K562 (cell line): ENCODE measurements around the gene ZC3H11A. TPM values are rescaled to one million over a fixed set of nuclear protein-coding genes. Genes with fewer than 3 reads are reported as not detected.

Source experiments
- CBX2 ChIP-seq: fragments of 200-600 bp; sonication (generic); IDR thresholded peaks from one replicate; pipeline ENCODE4 v1.6.1; 2012; ENCODE audit warnings: mild to moderate bottlenecking, low read length, inconsistent platforms; ENCODE audit not compliant: insufficient read depth, poor library complexity, severe bottlenecking
- CUX1 ChIP-seq: fragments of 200-800 bp; sonication (Bioruptor generic); IDR thresholded peaks from 2 replicates; pipeline ENCODE4 v1.6.1; 2016; ENCODE audit warnings: missing genetic modification characterization, missing compliant biosample characterization
- HNRNPH1 ChIP-seq: fragments of 200-400 bp; formaldehyde crosslinking; optimal IDR thresholded peaks from 2 replicates; pipeline ENCODE3; 2017; ENCODE audit warnings: low read depth, mild to moderate bottlenecking, low read length, moderate library complexity
- KLF6 ChIP-seq: fragments of 250-450 bp; sonication (Bioruptor Pico); IDR thresholded peaks from 2 replicates; pipeline ENCODE4 v1.4.0; 2020; ENCODE audit warnings: mild to moderate bottlenecking, moderate library complexity, borderline replicate concordance
- MECOM ChIP-seq: fragments of 250-450 bp; sonication (Bioruptor Pico); IDR thresholded peaks from 2 replicates; pipeline ENCODE4 v1.8.0; 2022; ENCODE audit warnings: inconsistent platforms
- NR3C1 ChIP-seq: sonication (generic); formaldehyde crosslinking; IDR thresholded peaks from 2 replicates; pipeline ENCODE4 v1.8.1; 2022; ENCODE audit warnings: missing genetic modification reagents
- RFX5 ChIP-seq: IDR thresholded peaks from 2 replicates; pipeline ENCODE4 v1.6.1; 2011; ENCODE audit warnings: low read depth, mild to moderate bottlenecking, improper control_type of control experiment, low read length
- TARDBP ChIP-seq: fragments of 450-650 bp; IDR thresholded peaks from 2 replicates; pipeline ENCODE4 v1.6.1; 2016
- ZBTB33 ChIP-seq: sonication (generic); formaldehyde crosslinking; IDR thresholded peaks from 2 replicates; pipeline ENCODE4 v1.8.1; 2023; ENCODE audit warnings: mild to moderate bottlenecking, missing genetic modification reagents
- ZBTB49 ChIP-seq: sonication (generic); formaldehyde crosslinking; IDR thresholded peaks from 2 replicates; pipeline ENCODE4 v1.8.0; 2022; ENCODE audit warnings: missing genetic modification reagents, mild to moderate bottlenecking, borderline replicate concordance
- ZNF12 ChIP-seq: sonication (generic); formaldehyde crosslinking; IDR thresholded peaks from 2 replicates; pipeline ENCODE4 v1.4.0; 2020; ENCODE audit warnings: mild to moderate bottlenecking, missing genetic modification reagents
- ZZZ3 ChIP-seq: fragments of 450-650 bp; IDR thresholded peaks from 2 replicates; pipeline ENCODE4 v1.6.1; 2016; ENCODE audit warnings: antibody characterized with exemption, mild to moderate bottlenecking, moderate library complexity
- polyA plus RNA-seq, 8 experiments: library from polyadenylated mRNA; depleted of rRNA in 4 of 8; stranded (reverse) in 5 of 8; unstranded in 3 of 8; fragments of >200 nt; fragmentation: Nextera tagmentation in 2 of 8; fragmentation: Illumina TruSeq in 1 of 8; extraction: Ambion mirVana in 2 of 8; extraction: Trizol in 1 of 8; gene quantifications; 2 replicates each; pipeline versions ENCODE4 v1.2.1 to v1.2.3, GENCODE V29; 2011 to 2014; ENCODE audit warnings: inconsistent platforms in 1 of 8, missing spikeins in 1 of 8
- total RNA-seq, 7 experiments: library from RNA; depleted of rRNA in 6 of 7; stranded (reverse); fragments of >200 nt in 6 of 7; fragmentation: Illumina TruSeq in 2 of 7; extraction: Trizol in 2 of 7; gene quantifications; 2 replicates each; pipeline versions ENCODE4 v1.2.1 to v1.2.3, GENCODE V29; 2011 to 2021; ENCODE audit warnings: low replicate concordance in 1 of 7
- TF ChIP-seq, protein P1 (sequence below): sonication (generic); formaldehyde crosslinking; IDR thresholded peaks from 2 replicates; pipeline ENCODE4 v1.8.1; 2023; ENCODE audit warnings: mild to moderate bottlenecking, missing genetic modification reagents
- TF ChIP-seq, protein P2 (sequence below): fragments of 450-650 bp; formaldehyde crosslinking; IDR thresholded peaks from 2 replicates; pipeline ENCODE4 v1.4.0; 2020; ENCODE audit warnings: mild to moderate bottlenecking, moderate library complexity

Gene ZC3H11A
- total and polyA plus RNA-seq, 9 of the 15 experiments (the other 6 are each of a cell fraction or from before 2014, with no cell fraction given): 34.2 to 137 (median 102) TPM

DNA sequence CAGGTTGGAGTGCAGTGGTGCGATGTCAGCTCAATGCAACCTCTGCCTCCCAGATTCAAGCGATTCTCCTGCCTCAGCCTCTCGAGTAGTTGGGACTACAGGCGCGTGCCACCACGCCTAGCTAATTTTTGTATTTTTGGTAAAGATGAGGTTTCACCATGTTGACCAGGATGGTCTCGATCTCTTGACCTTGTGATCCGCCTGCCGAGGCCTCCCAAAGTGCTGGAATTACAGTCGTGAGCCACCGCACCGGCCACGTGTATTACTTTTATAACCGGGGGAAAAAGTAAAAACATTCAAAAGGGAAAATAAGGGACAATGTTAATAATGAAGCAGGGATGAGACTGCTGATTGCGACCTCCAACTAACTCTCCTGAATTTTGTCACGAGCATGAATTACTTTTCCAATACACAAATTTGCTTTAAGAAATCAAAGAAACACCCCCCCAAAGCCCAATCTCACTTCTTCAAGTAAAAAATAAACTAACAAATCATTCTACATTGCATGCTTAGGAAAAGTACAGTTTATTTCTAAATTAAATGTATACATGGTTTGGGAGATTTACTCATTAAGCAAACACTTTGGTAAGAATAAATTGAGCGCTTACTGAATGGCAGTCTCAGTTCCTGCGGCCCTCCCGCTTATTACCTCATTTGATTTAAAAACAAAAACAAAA lies 521 bp upstream of the ZC3H11A start (continued):
- TF ChIP-seq, protein P1, sequence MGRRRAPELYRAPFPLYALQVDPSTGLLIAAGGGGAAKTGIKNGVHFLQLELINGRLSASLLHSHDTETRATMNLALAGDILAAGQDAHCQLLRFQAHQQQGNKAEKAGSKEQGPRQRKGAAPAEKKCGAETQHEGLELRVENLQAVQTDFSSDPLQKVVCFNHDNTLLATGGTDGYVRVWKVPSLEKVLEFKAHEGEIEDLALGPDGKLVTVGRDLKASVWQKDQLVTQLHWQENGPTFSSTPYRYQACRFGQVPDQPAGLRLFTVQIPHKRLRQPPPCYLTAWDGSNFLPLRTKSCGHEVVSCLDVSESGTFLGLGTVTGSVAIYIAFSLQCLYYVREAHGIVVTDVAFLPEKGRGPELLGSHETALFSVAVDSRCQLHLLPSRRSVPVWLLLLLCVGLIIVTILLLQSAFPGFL (CRISPR knock-in tag): 0 out of 2 replicates have a peak, but pooled peaks have one; percentile 26
- TF ChIP-seq KLF6 (CRISPR knock-in tag) (0 out of 2 replicates have a peak, but pooled peaks have one; percentile 15), CBX2 (no peak), HNRNPH1 (no peak), ZZZ3 (no peak), ZBTB33 (CRISPR knock-in tag) (0 out of 2 replicates have a peak, but pooled peaks have one; percentile 2), MECOM (CRISPR knock-in tag) (peak; percentile 75; the same call in 1 of the 2 replicates), TARDBP (no peak; the same call in 1 of the 2 replicates), NR3C1 (CRISPR knock-in tag) (no peak), RFX5 (no peak), CUX1 (CRISPR knock-in tag) (peak; percentile 30; the same call in 1 of the 2 replicates), ZNF12 (CRISPR knock-in tag) (no peak), ZBTB49 (0 out of 2 replicates have a peak, but pooled peaks have one; percentile 30)
- TF ChIP-seq, protein P2, sequence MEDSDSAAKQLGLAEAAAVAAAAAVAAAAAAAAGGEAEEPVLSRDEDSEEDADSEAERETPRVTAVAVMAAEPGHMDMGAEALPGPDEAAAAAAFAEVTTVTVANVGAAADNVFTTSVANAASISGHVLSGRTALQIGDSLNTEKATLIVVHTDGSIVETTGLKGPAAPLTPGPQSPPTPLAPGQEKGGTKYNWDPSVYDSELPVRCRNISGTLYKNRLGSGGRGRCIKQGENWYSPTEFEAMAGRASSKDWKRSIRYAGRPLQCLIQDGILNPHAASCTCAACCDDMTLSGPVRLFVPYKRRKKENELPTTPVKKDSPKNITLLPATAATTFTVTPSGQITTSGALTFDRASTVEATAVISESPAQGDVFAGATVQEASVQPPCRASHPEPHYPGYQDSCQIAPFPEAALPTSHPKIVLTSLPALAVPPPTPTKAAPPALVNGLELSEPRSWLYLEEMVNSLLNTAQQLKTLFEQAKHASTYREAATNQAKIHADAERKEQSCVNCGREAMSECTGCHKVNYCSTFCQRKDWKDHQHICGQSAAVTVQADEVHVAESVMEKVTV (CRISPR knock-in tag): no peak
